ENCODE data around the gene RING1.

RING1 gene

DNA sequence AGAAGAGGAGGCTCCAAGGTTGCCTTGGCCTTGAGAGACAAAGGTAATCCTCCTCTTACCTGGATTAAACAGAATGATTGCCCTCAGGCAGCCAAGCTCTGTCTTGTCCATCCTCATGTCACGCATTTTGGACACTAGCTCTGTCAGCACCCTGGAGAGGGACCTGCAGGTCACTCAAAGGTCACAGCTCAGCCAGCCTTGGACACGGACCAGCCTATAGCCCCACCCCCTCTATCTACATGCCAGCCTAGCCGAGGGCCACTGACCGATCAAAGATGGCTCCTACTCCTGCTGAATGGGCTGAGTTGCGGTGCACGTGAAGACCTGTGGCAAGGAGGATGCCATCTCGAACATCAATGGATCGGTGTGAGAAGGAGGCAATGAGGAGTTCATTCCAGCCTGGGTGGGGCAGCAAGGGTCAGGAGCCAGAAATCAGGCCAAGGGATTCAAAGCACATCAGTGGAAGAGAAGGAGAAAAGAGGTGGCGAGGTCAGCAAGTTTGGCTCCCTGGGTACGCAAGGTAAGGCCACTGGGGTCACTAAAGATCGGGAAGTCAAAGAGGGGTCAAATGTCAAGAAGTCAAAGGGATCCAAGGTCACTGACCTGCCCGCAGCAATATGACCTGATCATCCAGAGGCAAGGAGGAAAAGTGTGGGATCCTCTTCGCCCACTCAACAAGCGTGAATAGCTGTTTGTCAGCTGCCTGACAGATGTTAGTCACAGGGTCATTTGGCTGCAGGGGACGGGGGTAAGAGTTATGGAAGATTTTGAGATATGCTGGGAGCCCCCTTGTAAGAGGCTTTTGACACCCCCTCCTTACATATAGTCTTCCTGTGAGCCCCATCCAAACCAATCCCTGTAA, 12.8 kb upstream of the RING1 start:
- Histone ChIP-seq H3K27me3 (ENCODE audit: control insufficient read depth, insufficient read depth, low read length) (peaks cover 24% of the 10 kb centered on the region), H3K36me3 (ENCODE audit: control insufficient read depth, insufficient read depth, low read length) (peaks cover 20% of the 10 kb centered on the region), H3K27ac (ENCODE audit: low read depth, low read length) (no peak overlapping the region), H3K9me3 (ENCODE audit: control insufficient read depth, insufficient read depth, low read length) (no peaks in the 10 kb centered on the region), H3K4me1 (ENCODE audit: control insufficient read depth, insufficient read depth, low read length) (peaks cover 6% of the 10 kb centered on the region; the same call in 1 of the 2 replicates), H3K9ac (ENCODE audit: low read depth, low read length) (no peak overlapping the region), H3K4me3 (ENCODE audit: low read depth, low read length) (no peak overlapping the region)

DNA sequence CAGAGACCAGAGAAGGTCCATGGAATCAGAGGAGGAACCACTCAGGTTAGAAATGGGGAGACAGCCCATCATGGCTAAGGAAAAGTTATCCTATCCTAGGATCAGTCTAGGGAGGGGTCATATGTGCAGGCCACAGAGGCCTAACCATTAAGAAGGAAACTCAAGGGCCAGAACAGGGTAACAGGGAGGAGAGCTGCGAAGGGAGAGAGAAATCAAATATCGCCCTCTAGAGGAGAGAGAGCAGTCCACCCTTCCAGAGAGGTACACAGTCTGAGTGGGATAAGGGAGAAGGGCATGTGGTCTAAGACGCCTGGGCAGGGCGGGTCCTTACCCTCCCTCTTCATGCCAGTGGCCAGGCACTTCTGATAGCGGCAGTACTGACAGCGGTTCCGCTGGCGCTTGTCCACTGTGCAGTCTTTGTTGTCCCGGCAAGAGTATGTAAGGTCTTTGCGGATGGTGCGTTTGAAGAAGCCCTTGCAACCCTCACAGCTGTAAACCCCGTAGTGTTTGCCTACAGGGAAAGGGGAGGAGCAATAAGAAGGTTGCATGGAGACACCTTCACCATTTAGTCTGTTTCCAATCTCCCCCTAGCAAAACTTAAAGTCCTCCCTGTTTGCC, 10.8 kb upstream of the RING1 start:
- H3K9me3 ChIP-seq (ENCODE audit: control insufficient read depth, insufficient read depth, low read length): no peaks in the 10 kb centered on the region
- H3K9ac ChIP-seq (ENCODE audit: low read depth, low read length): no peak overlapping the region
- peaks cover 28% of the 10 kb centered on the region for H3K36me3 ChIP-seq (ENCODE audit: control insufficient read depth, insufficient read depth, low read length)
- H3K27ac ChIP-seq (ENCODE audit: low read depth, low read length): no peak overlapping the region
- H3K4me3 ChIP-seq (ENCODE audit: low read depth, low read length): no peak overlapping the region
- H3K4me1 ChIP-seq (ENCODE audit: control insufficient read depth, insufficient read depth, low read length): peaks cover 5% of the 10 kb centered on the region; the same call in 1 of the 2 replicates
- peaks cover 5% of the 10 kb centered on the region for H3K27me3 ChIP-seq (ENCODE audit: control insufficient read depth, insufficient read depth, low read length)

GRCh38 chr6:33198159-33198852, 10.0 kb upstream of the RING1 start:
- Histone ChIP-seq H3K27ac (ENCODE audit: low read depth, low read length) (no peak overlapping the region), H3K4me3 (ENCODE audit: low read depth, low read length) (no peak overlapping the region), H3K36me3 (ENCODE audit: control insufficient read depth, insufficient read depth, low read length) (peaks cover 36% of the 10 kb centered on the region), H3K9me3 (ENCODE audit: control insufficient read depth, insufficient read depth, low read length) (no peaks in the 10 kb centered on the region), H3K4me1 (ENCODE audit: control insufficient read depth, insufficient read depth, low read length) (peaks cover 5% of the 10 kb centered on the region; the same call in 1 of the 2 replicates), H3K9ac (ENCODE audit: low read depth, low read length) (no peak overlapping the region), H3K27me3 (ENCODE audit: control insufficient read depth, insufficient read depth, low read length) (no peaks in the 10 kb centered on the region)

DNA sequence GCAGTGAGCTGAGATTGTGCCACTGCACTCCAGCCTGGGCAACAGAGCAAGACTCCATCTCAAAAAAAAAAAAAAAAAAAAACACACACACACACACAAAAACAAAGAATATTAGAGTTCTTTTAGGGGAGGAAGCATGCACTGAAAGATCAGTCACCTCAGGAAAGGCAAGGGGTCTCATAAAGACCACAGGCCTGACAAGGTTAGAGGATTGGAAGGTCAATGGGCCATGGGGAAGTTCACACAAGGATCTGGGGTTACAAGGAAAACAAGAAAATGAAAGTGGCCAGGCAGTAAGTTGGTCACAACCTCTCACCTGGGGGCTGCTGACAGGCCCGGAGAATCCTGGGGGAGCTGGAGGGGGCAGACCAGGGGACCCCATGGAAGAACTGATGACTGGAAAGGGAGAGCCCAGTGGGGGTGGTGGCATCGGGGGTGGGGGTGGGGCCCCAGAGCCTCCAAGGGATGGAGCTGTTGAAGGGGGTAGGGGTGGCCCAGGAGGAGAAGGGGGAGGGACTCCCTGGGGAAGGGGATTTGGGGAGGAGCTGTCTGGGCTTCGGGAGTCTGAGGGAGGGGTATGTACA, 9.4 kb upstream of the RING1 start:
- Histone ChIP-seq H3K9me3 (ENCODE audit: control insufficient read depth, insufficient read depth, low read length) (no peaks in the 10 kb centered on the region), H3K4me1 (ENCODE audit: control insufficient read depth, insufficient read depth, low read length) (peaks cover 7% of the 10 kb centered on the region), H3K9ac (ENCODE audit: low read depth, low read length) (no peak overlapping the region), H3K27me3 (ENCODE audit: control insufficient read depth, insufficient read depth, low read length) (no peaks in the 10 kb centered on the region), H3K36me3 (ENCODE audit: control insufficient read depth, insufficient read depth, low read length) (peaks cover 42% of the 10 kb centered on the region), H3K27ac (ENCODE audit: low read depth, low read length) (no peak overlapping the region), H3K4me3 (ENCODE audit: low read depth, low read length) (peak overlapping the region; percentile 92; the same call in 1 of the 2 replicates)

GRCh38 chr6:33199687-33200218, 8.5 kb upstream of the RING1 start:
- no peaks in the 10 kb centered on the region for H3K27me3 ChIP-seq (ENCODE audit: control insufficient read depth, insufficient read depth, low read length)
- H3K9ac ChIP-seq (ENCODE audit: low read depth, low read length): peak overlapping the region; percentile 89
- peaks cover 11% of the 10 kb centered on the region for H3K4me1 ChIP-seq (ENCODE audit: control insufficient read depth, insufficient read depth, low read length)
- no peaks in the 10 kb centered on the region for H3K9me3 ChIP-seq (ENCODE audit: control insufficient read depth, insufficient read depth, low read length)
- peak overlapping the region; percentile 98 for H3K27ac ChIP-seq (ENCODE audit: low read depth, low read length)
- peak overlapping the region; percentile 92 for H3K4me3 ChIP-seq (ENCODE audit: low read depth, low read length)
- peaks cover 36% of the 10 kb centered on the region for H3K36me3 ChIP-seq (ENCODE audit: control insufficient read depth, insufficient read depth, low read length)

DNA sequence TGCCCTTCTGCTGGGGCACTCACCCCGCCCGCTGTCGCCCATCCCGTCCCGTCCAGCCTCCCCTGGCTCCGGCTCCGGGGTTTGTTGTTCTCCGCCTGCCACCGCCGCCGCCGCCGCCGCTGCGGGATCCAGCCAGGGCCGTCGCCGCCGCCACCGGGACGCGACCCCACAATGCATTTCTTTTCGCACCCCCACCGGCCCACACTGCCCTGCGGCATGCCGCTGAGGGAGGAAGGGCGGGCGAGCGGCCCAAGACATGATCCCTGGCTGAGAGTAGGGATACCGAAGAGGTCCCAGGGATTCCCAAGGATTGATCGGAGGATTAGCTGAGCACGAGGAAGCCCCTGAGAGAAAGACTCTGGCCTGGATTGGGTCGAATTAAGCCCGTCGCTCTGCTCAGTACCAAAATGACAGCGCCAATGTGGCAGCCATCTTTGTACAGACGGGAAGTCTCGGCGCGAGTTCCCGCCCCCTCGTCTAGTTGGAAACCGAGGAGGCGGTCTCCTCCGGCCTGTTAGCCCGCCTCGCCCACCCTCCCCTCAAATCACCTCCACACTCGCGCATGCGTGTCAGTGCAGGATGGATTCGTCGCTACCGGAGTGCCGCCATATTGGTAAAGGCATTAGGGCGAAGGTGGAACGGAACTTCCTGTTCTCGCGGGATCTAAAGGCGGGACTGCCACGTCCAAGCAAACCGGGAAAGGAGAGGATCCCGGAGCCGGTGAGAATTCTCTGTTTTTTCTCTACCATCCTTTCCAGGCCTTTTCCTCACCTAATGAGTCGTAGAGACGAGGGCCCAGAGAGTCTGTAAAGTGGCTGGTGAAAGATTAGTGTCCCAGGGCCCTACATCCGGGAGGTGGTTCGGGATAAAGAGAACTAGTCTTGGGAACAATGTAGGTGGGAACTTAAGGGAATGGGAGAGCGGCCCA, 7.8 kb upstream of the RING1 start, which contains the start of the genes RXRB and SLC39A7:
Gene RXRB (minus strand): TSS at position 447 of the 928 bp plus-strand sequence. CDS start 189 bp downstream, at position 258.
Gene SLC39A7 (plus strand): TSS at position 649 of the 928 bp plus-strand sequence. CDS start 379 bp downstream, outside the sequence.
- Histone ChIP-seq H3K27ac (ENCODE audit: low read depth, low read length) (peak within 1 kb of the TSS; percentile 98), H3K36me3 (ENCODE audit: control insufficient read depth, insufficient read depth, low read length) (peaks cover 29% of the 10 kb centered on the region), H3K9me3 (ENCODE audit: control insufficient read depth, insufficient read depth, low read length) (no peaks in the 10 kb centered on the region), H3K9ac (ENCODE audit: low read depth, low read length) (peak within 1 kb of the TSS; percentile 89), H3K4me1 (ENCODE audit: control insufficient read depth, insufficient read depth, low read length) (peaks cover 16% of the 10 kb centered on the region), H3K27me3 (ENCODE audit: control insufficient read depth, insufficient read depth, low read length) (peaks cover 6% of the 10 kb centered on the region), H3K4me3 (ENCODE audit: low read depth, low read length) (peak within 1 kb of the TSS; percentile 92)

- peaks cover 23% of the 10 kb centered on the region for H3K36me3 ChIP-seq (ENCODE audit: control insufficient read depth, insufficient read depth, low read length)
- peaks cover 16% of the 10 kb centered on the region for H3K4me1 ChIP-seq (ENCODE audit: control insufficient read depth, insufficient read depth, low read length)
- H3K4me3 ChIP-seq (ENCODE audit: low read depth, low read length): peak overlapping the region; percentile 92
- H3K27ac ChIP-seq (ENCODE audit: low read depth, low read length): peak overlapping the region; percentile 98
- H3K9ac ChIP-seq (ENCODE audit: low read depth, low read length): peak overlapping the region; percentile 89
- peaks cover 12% of the 10 kb centered on the region for H3K27me3 ChIP-seq (ENCODE audit: control insufficient read depth, insufficient read depth, low read length)
- no peaks in the 10 kb centered on the region for H3K9me3 ChIP-seq (ENCODE audit: control insufficient read depth, insufficient read depth, low read length)
Measured at GRCh38 chr6:33201147-33201545, 7.2 kb upstream of the RING1 start.

- Histone ChIP-seq H3K27ac (ENCODE audit: low read depth, low read length) (no peak overlapping the region), H3K4me3 (ENCODE audit: low read depth, low read length) (peak overlapping the region; percentile 92), H3K27me3 (ENCODE audit: control insufficient read depth, insufficient read depth, low read length) (peaks cover 20% of the 10 kb centered on the region), H3K9me3 (ENCODE audit: control insufficient read depth, insufficient read depth, low read length) (no peaks in the 10 kb centered on the region), H3K36me3 (ENCODE audit: control insufficient read depth, insufficient read depth, low read length) (peaks cover 21% of the 10 kb centered on the region), H3K9ac (ENCODE audit: low read depth, low read length) (no peak overlapping the region), H3K4me1 (ENCODE audit: control insufficient read depth, insufficient read depth, low read length) (peaks cover 16% of the 10 kb centered on the region)
Measured at GRCh38 chr6:33201935-33202334, 6.4 kb upstream of the RING1 start.

DNA sequence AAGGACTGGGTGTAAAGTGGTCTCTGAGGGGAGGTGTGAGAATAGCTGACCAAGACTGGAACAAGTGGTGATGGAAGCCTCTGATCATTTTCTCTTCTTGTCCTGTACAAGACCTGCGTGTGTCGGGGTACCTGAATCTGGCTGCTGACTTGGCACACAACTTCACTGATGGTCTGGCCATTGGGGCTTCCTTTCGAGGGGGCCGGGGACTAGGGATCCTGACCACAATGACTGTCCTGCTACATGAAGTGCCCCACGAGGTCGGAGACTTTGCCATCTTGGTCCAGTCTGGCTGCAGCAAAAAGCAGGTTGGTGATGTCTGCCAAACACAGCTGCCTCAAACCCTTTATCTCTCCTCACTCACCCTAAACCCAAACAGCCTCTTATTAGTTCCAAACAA, 5.5 kb upstream of the RING1 start:
- H3K36me3 ChIP-seq (ENCODE audit: control insufficient read depth, insufficient read depth, low read length): peaks cover 21% of the 10 kb centered on the region
- H3K27me3 ChIP-seq (ENCODE audit: control insufficient read depth, insufficient read depth, low read length): peaks cover 28% of the 10 kb centered on the region
- H3K9ac ChIP-seq (ENCODE audit: low read depth, low read length): no peak overlapping the region
- no peak overlapping the region for H3K27ac ChIP-seq (ENCODE audit: low read depth, low read length)
- H3K9me3 ChIP-seq (ENCODE audit: control insufficient read depth, insufficient read depth, low read length): no peaks in the 10 kb centered on the region
- H3K4me3 ChIP-seq (ENCODE audit: low read depth, low read length): no peak overlapping the region
- H3K4me1 ChIP-seq (ENCODE audit: control insufficient read depth, insufficient read depth, low read length): peaks cover 16% of the 10 kb centered on the region

All from HUES48 (cell line).